SK-N-SH treated with all-trans-retinoic acid at 6 μM for 48 hours (cell line): ENCODE results near the gene GLIPR2.
"Not testable (repeated sequence)": the region's sequence is repeated elsewhere in the genome, so short reads cannot be mapped to it uniquely, and the experiment has no call there.

Experiments
- ATAC-seq: fragments of 200-7000 bp; cut with Tn5 transposase; 3 replicates; pipeline ENCODE4 v1.9.1; 2020; ENCODE audit warnings: mild to moderate bottlenecking, moderate library complexity
- ARNTL ChIP-seq: fragments of 450-650 bp; formaldehyde crosslinking; IDR thresholded peaks from 2 replicates; pipeline ENCODE4 v1.5.0; 2020; ENCODE audit warnings: low read depth, mild to moderate bottlenecking, moderate library complexity, borderline replicate concordance
- CSDC2 ChIP-seq: fragments of 250-450 bp; sonication (Bioruptor Pico); IDR thresholded peaks from 2 replicates; pipeline ENCODE4 v1.5.0; 2020; ENCODE audit warnings: mild to moderate bottlenecking, moderate library complexity
- ESRRG ChIP-seq: fragments of 250-450 bp; sonication (Bioruptor Pico); IDR thresholded peaks from 2 replicates; pipeline ENCODE4 v1.6.1; 2021; ENCODE audit warnings: mild to moderate bottlenecking
- ISL1 ChIP-seq: fragments of 250-450 bp; sonication (Bioruptor Pico); IDR thresholded peaks from 2 replicates; pipeline ENCODE4 v2.1.2; 2022; ENCODE audit warnings: mild to moderate bottlenecking, moderate library complexity
- PPARA ChIP-seq: fragments of 250-450 bp; sonication (Bioruptor Pico); IDR thresholded peaks from 2 replicates; pipeline ENCODE4 v1.5.0; 2020; ENCODE audit warnings: mild to moderate bottlenecking, borderline replicate concordance
- RARB ChIP-seq: fragments of 250-450 bp; sonication (Bioruptor Pico); IDR thresholded peaks from 2 replicates; pipeline ENCODE4 v1.8.0; 2021; ENCODE audit warnings: mild to moderate bottlenecking, moderate library complexity
- SNAI2 ChIP-seq: fragments of 250-450 bp; sonication (Bioruptor Pico); IDR thresholded peaks from 2 replicates; pipeline ENCODE4 v1.5.0; 2020; ENCODE audit warnings: mild to moderate bottlenecking, moderate library complexity
- TCF4 ChIP-seq: fragments of 250-450 bp; sonication (Bioruptor Pico); IDR thresholded peaks from 2 replicates; pipeline ENCODE4 v1.8.0; 2021; ENCODE audit warnings: mild to moderate bottlenecking, moderate library complexity, borderline replicate concordance
- ZFP3 ChIP-seq: fragments of 250-450 bp; sonication (Bioruptor Pico); IDR thresholded peaks from 2 replicates; pipeline ENCODE4 v1.5.0; 2020; ENCODE audit warnings: mild to moderate bottlenecking, moderate library complexity
- ZNF70 ChIP-seq: fragments of 450-650 bp; formaldehyde crosslinking; IDR thresholded peaks from 2 replicates; pipeline ENCODE4 v1.5.0; 2020; ENCODE audit warnings: mild to moderate bottlenecking, moderate library complexity
- ZNF8 ChIP-seq: fragments of 450-650 bp; formaldehyde crosslinking; IDR thresholded peaks from 2 replicates; pipeline ENCODE4 v1.5.0; 2020; ENCODE audit warnings: mild to moderate bottlenecking, moderate library complexity
- TF ChIP-seq, protein P1 (sequence below): fragments of 250-450 bp; sonication (Bioruptor Pico); IDR thresholded peaks from 2 replicates; pipeline ENCODE4 v1.5.0; 2020; ENCODE audit warnings: mild to moderate bottlenecking, moderate library complexity
- TF ChIP-seq, protein P2 (sequence below): fragments of 250-450 bp; sonication (Bioruptor Pico); IDR thresholded peaks from 2 replicates; pipeline ENCODE4 v1.5.1; 2020; ENCODE audit warnings: low read depth, mild to moderate bottlenecking, moderate library complexity
- TF ChIP-seq, protein P3 (sequence below): fragments of 250-450 bp; sonication (Bioruptor Pico); IDR thresholded peaks from 2 replicates; pipeline ENCODE4 v1.8.0; 2020; ENCODE audit warnings: mild to moderate bottlenecking, moderate library complexity, borderline replicate concordance
- TF ChIP-seq, protein P4 (sequence below): fragments of 250-450 bp; sonication (Bioruptor Pico); IDR thresholded peaks from 2 replicates; pipeline ENCODE4 v1.8.0; 2021; ENCODE audit warnings: low read depth, mild to moderate bottlenecking, moderate library complexity, borderline replicate concordance
- TF ChIP-seq, protein P5 (sequence below): fragments of 250-450 bp; sonication (Bioruptor Pico); IDR thresholded peaks from 2 replicates; pipeline ENCODE4 v1.5.1; 2021; ENCODE audit warnings: mild to moderate bottlenecking, moderate library complexity

The GLIPR2 gene, protein sequence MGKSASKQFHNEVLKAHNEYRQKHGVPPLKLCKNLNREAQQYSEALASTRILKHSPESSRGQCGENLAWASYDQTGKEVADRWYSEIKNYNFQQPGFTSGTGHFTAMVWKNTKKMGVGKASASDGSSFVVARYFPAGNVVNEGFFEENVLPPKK

DNA sequence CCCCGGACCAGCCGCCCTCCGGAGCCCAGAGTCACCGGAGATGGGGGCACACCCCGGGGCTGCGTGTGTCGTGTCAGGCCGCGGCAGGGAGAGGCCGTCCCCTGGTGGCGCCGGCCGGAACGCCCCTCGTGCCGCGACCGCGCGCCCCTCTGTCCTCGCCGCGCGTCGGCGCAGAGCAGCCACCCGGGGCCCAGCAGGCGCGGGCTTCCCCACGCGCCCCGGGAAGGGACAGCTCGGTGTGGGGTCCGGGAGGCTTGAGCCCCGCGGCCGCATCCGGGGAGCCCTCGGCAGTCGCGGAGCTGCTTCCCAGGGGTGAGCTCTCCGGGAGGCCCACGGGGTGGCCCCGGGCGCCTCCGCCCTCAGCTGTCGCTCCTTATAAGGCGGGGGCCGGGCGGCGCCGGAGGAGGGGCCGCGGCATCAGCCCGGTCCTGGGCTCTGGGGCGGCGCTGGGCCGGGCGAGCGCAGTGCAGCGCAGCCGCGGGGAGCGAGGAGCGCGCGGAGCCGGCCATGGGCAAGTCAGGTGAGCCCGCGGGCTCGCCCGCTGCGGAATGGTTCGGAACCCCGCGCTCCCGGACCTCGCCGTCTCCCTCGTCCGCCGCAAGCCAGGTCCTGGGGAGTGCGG, at the start of gene GLIPR2:
Gene GLIPR2 (plus strand): TSS at position 462 of the 622 bp plus-strand sequence. CDS start 46 bp downstream, at position 508.
- TF ChIP-seq TCF4 (CRISPR knock-in tag) = no peak
- TF ChIP-seq ZFP3 (CRISPR knock-in tag) = peak; percentile 91
- TF ChIP-seq, protein P1, sequence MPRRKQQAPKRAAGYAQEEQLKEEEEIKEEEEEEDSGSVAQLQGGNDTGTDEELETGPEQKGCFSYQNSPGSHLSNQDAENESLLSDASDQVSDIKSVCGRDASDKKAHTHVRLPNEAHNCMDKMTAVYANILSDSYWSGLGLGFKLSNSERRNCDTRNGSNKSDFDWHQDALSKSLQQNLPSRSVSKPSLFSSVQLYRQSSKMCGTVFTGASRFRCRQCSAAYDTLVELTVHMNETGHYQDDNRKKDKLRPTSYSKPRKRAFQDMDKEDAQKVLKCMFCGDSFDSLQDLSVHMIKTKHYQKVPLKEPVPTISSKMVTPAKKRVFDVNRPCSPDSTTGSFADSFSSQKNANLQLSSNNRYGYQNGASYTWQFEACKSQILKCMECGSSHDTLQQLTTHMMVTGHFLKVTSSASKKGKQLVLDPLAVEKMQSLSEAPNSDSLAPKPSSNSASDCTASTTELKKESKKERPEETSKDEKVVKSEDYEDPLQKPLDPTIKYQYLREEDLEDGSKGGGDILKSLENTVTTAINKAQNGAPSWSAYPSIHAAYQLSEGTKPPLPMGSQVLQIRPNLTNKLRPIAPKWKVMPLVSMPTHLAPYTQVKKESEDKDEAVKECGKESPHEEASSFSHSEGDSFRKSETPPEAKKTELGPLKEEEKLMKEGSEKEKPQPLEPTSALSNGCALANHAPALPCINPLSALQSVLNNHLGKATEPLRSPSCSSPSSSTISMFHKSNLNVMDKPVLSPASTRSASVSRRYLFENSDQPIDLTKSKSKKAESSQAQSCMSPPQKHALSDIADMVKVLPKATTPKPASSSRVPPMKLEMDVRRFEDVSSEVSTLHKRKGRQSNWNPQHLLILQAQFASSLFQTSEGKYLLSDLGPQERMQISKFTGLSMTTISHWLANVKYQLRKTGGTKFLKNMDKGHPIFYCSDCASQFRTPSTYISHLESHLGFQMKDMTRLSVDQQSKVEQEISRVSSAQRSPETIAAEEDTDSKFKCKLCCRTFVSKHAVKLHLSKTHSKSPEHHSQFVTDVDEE (CRISPR knock-in tag) = 0 out of 2 replicates have a peak, but pooled peaks have one; percentile 8
- TF ChIP-seq, all 23 proteins: peak for 2
- peak; percentile 95 for ATAC-seq

DNA sequence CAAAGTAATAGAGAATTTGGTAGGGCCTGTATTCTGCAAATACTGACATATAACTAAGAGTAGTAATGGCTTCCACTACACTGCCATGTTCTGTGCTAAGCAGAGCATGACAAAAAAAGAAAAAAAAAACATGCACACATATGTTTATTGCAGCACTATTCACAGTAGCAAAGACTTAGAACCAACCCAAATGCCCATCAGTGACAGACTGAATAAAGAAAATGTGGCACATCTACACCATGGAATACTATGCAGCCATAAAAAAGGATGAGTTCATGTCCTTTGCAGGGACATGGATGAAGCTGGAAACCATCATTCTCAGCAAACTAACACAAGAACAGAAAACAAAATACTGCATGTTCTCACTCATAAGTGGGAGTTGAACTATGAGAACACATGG, 49.5 kb upstream of the GLIPR2 start:
- ATAC-seq = not testable (repeated sequence)

DNA sequence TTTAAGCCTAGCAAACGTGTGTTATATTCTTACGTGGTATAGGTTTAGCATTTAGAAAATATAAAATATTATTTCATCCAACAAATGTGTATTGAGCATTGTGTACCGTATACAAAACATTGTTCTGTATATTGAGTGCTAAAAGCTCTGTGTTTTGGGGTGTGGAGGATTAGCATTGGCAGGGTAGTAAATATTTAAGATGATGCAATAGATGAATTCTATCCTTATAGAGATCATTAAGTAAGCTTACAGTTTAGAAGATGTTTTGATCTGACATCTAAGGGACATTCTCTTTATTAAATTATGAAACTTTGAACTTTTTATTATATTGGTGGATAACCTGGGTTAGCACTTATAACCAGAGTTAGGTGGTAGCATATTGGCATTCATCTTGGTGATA, 48.5 kb upstream of the GLIPR2 start:
- no peak for ATAC-seq
- TF ChIP-seq, protein P2, sequence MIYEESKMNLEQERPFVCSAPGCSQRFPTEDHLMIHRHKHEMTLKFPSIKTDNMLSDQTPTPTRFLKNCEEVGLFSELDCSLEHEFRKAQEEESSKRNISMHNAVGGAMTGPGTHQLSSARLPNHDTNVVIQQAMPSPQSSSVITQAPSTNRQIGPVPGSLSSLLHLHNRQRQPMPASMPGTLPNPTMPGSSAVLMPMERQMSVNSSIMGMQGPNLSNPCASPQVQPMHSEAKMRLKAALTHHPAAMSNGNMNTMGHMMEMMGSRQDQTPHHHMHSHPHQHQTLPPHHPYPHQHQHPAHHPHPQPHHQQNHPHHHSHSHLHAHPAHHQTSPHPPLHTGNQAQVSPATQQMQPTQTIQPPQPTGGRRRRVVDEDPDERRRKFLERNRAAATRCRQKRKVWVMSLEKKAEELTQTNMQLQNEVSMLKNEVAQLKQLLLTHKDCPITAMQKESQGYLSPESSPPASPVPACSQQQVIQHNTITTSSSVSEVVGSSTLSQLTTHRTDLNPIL (CRISPR knock-in tag) = no peak
- TF ChIP-seq PPARA (CRISPR knock-in tag) (no peak), ESRRG (CRISPR knock-in tag) (no peak), ARNTL (CRISPR knock-in tag) (no peak), SNAI2 (CRISPR knock-in tag) (no peak), ZNF70 (CRISPR knock-in tag) (no peak), CSDC2 (CRISPR knock-in tag) (no peak), ZNF8 (CRISPR knock-in tag) (no peak), RARB (CRISPR knock-in tag) (no peak)
- TF ChIP-seq, protein P3, sequence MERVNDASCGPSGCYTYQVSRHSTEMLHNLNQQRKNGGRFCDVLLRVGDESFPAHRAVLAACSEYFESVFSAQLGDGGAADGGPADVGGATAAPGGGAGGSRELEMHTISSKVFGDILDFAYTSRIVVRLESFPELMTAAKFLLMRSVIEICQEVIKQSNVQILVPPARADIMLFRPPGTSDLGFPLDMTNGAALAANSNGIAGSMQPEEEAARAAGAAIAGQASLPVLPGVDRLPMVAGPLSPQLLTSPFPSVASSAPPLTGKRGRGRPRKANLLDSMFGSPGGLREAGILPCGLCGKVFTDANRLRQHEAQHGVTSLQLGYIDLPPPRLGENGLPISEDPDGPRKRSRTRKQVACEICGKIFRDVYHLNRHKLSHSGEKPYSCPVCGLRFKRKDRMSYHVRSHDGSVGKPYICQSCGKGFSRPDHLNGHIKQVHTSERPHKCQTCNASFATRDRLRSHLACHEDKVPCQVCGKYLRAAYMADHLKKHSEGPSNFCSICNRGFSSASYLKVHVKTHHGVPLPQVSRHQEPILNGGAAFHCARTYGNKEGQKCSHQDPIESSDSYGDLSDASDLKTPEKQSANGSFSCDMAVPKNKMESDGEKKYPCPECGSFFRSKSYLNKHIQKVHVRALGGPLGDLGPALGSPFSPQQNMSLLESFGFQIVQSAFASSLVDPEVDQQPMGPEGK (CRISPR knock-in tag) = no peak

DNA sequence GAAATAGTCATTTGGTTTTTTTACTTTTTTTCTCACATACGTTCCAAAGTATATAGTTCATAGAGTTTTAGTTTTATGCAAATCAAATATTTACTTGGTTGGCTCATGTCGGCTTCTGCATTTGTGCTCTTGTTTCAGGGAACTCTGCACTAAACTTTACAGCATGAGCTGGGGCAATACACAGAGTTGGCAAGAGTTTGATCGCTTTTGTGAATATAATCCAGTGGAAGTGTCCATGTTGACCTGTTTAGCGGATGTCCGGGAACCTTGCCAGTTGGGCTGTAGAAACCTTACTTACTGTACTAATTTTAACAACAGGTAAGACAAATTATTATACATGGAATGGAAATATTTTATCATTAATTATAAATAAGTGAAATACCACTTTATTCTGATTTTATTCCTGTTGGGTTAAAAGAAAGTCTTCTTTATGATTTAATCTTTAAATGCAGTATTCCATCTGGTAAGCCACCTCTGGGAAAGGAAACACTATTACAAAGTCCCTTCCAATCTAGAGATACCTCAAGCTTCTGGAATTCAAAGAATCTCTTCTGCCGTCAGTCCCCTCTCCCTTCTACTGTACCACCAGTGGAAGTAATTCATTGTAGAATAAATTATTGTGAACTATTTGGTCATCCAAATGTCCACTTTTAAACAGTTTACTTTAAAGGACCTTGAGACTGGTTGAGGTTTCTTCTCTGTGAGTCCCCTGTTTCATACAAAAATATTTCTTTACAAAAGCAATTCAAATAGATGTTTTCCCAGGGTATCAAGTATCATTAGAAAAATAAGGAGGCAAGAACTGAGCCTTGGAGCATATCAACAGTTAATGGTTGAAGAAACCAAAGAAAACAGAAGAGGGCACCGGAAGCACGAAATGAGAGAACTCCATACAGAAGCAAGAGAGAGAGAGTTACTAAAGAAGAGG, 45.2 kb upstream of the GLIPR2 start:
- TF ChIP-seq, protein P3 (CRISPR knock-in tag) = no peak
- TF ChIP-seq, protein P2 (CRISPR knock-in tag) = peak; percentile 83
- TF ChIP-seq CSDC2 (CRISPR knock-in tag) = 0 out of 2 replicates have a peak, but pooled peaks have one; percentile 12
- TF ChIP-seq, protein P4, sequence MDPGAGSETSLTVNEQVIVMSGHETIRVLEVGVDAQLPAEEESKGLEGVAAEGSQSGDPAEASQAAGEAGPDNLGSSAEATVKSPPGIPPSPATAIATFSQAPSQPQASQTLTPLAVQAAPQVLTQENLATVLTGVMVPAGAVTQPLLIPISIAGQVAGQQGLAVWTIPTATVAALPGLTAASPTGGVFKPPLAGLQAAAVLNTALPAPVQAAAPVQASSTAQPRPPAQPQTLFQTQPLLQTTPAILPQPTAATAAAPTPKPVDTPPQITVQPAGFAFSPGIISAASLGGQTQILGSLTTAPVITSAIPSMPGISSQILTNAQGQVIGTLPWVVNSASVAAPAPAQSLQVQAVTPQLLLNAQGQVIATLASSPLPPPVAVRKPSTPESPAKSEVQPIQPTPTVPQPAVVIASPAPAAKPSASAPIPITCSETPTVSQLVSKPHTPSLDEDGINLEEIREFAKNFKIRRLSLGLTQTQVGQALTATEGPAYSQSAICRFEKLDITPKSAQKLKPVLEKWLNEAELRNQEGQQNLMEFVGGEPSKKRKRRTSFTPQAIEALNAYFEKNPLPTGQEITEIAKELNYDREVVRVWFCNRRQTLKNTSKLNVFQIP = no peak
- TF ChIP-seq ISL1 (CRISPR knock-in tag) = peak; percentile 72
- TF ChIP-seq RARB (CRISPR knock-in tag) = no peak
- TF ChIP-seq, protein P5, sequence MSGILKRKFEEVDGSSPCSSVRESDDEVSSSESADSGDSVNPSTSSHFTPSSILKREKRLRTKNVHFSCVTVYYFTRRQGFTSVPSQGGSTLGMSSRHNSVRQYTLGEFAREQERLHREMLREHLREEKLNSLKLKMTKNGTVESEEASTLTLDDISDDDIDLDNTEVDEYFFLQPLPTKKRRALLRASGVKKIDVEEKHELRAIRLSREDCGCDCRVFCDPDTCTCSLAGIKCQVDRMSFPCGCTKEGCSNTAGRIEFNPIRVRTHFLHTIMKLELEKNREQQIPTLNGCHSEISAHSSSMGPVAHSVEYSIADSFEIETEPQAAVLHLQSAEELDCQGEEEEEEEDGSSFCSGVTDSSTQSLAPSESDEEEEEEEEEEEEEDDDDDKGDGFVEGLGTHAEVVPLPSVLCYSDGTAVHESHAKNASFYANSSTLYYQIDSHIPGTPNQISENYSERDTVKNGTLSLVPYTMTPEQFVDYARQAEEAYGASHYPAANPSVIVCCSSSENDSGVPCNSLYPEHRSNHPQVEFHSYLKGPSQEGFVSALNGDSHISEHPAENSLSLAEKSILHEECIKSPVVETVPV = 0 out of 2 replicates have a peak, but pooled peaks have one; percentile 53
- TF ChIP-seq, all 23 proteins: peak for 4
- ATAC-seq = peak; percentile 93
